GM12878 (cell line): ENCODE results near the gene TAPT1. TPM values are rescaled to one million over a fixed set of nuclear protein-coding genes. Genes with fewer than 3 reads are reported as not detected.

Experiments
- ATAC-seq: fragments of 200-7000 bp; cut with Tn5 transposase; 3 replicates; pipeline ENCODE4 v1.9.1; 2020; ENCODE audit warnings: mild to moderate bottlenecking, moderate library complexity
- BruUV-seq: library from RNA; stranded (reverse); fragments of 400-500 nt; replicated peaks from 2 replicates; lab custom pipeline; 2021; lab: Mats Ljungman, UMichigan
- CTCF ChIA-PET: fragments of 300-600 bp; sonication (Branson Sonifier 250); formaldehyde crosslinking; extraction: SDS; loops from one replicate; lab custom pipeline; 2021; ENCODE audit warnings: inconsistent platforms; lab: Yijun Ruan, JAX
- POLR2A ChIA-PET: fragments of 350-600 bp; formaldehyde crosslinking; extraction: SDS; loops from one replicate; lab custom pipeline; 2021; ENCODE audit warnings: inconsistent platforms; lab: Charles Lee
- RAD21 ChIA-PET: fragments of 300-600 bp; sonication (Branson Sonifier 250); formaldehyde crosslinking; loops from one replicate; lab custom pipeline; 2023; ENCODE audit warnings: antibody characterized with exemption; ENCODE audit not compliant: unreplicated experiment; lab: Charles Lee
- SMC1A ChIA-PET: fragments of 300-600 bp; sonication (Branson Sonifier 250); formaldehyde crosslinking; loops from one replicate; lab custom pipeline; 2023; ENCODE audit not compliant: unreplicated experiment, uncharacterized antibody; lab: Charles Lee
- DNase-seq: peaks from one replicate; pipeline ENCODE4 v3.0.0-alpha.2; 2011; ENCODE audit warnings: low read depth, low spot score
- FAIRE-seq: peaks from 3 replicates; lab custom pipeline; 2011; peaks lifted over from hg19 to GRCh38; lab: Jason Lieb, UNC
- H2AFZ ChIP-seq: 2 replicates; pipeline ENCODE4 v1.6.0; 2011; ENCODE audit warnings: low read depth, low read length, control low read depth; ENCODE audit not compliant: control insufficient read depth
- H3K27ac ChIP-seq: 2 replicates; pipeline ENCODE4 v1.5.1; 2011; ENCODE audit warnings: control low read depth; ENCODE audit not compliant: control insufficient read depth, insufficient read depth
- H3K27me3 ChIP-seq, 2 experiments: replicated peaks in 1 of 2; 2 replicates each; pipeline versions ENCODE4 v1.6.0 to v1.6.1; 2011; ENCODE audit warnings: low read length in 1 of 2; ENCODE audit not compliant: control insufficient read depth in 2 of 2, insufficient read depth in 2 of 2
- H3K36me3 ChIP-seq, 2 experiments: 2 replicates each; pipeline ENCODE4 v1.5.1; 2011; ENCODE audit warnings: low read length in 1 of 2; ENCODE audit not compliant: control insufficient read depth in 2 of 2, insufficient read depth in 2 of 2
- H3K4me1 ChIP-seq: 2 replicates; pipeline ENCODE4 v1.6.1; 2011; ENCODE audit warnings: mild to moderate bottlenecking, low read length, moderate library complexity, mixed read lengths; ENCODE audit not compliant: control insufficient read depth, insufficient read depth
- H3K4me2 ChIP-seq: 2 replicates; pipeline ENCODE4 v1.6.0; 2011; ENCODE audit warnings: control low read depth; ENCODE audit not compliant: control insufficient read depth, insufficient read depth
- H3K4me3 ChIP-seq: fragments of 200-600 bp; sonication (generic); 2 replicates; pipeline ENCODE4 v1.5.1; 2016
- H3K79me2 ChIP-seq: 2 replicates; pipeline ENCODE4 v1.6.0; 2011; ENCODE audit warnings: low read length; ENCODE audit not compliant: control insufficient read depth, insufficient read depth
- H3K9ac ChIP-seq: 2 replicates; pipeline ENCODE4 v1.8.0; 2011; ENCODE audit warnings: low read length, control low read depth, mixed read lengths; ENCODE audit not compliant: control insufficient read depth, insufficient read depth
- H3K9me3 ChIP-seq: replicated peaks from 3 replicates; pipeline ENCODE4 v1.5.1; 2011; ENCODE audit warnings: mild to moderate bottlenecking, low read length; ENCODE audit not compliant: control insufficient read depth, insufficient read depth
- H4K20me1 ChIP-seq: 2 replicates; pipeline ENCODE4 v1.6.0; 2011; ENCODE audit not compliant: control insufficient read depth, insufficient read depth
- ELK1 ChIP-seq: IDR thresholded peaks from 2 replicates; pipeline ENCODE4 v1.6.1; 2012; ENCODE audit warnings: low read depth, low read length, improper control_type of control experiment
- HDGF ChIP-seq: fragments of 450-650 bp; IDR thresholded peaks from 2 replicates; pipeline ENCODE4 v1.6.1; 2016; ENCODE audit warnings: antibody characterized with exemption
- PAX5 ChIP-seq: IDR thresholded peaks from 2 replicates; pipeline ENCODE4 v1.6.1; 2011; ENCODE audit warnings: low read depth, low read length, borderline replicate concordance
- PBX3 ChIP-seq: IDR thresholded peaks from 2 replicates; pipeline ENCODE4 v1.6.1; 2011; ENCODE audit warnings: mild to moderate bottlenecking, low read depth, low read length, moderate library complexity; ENCODE audit not compliant: insufficient replicate concordance
- SMAD5 ChIP-seq: IDR thresholded peaks from 2 replicates; pipeline ENCODE4 v1.6.1; 2016; ENCODE audit warnings: antibody characterized with exemption, low read depth
- SMARCA5 ChIP-seq: fragments of 450-650 bp; IDR thresholded peaks from 2 replicates; pipeline ENCODE4 v1.6.1; 2017; ENCODE audit warnings: mild to moderate bottlenecking
- SUPT20H ChIP-seq: IDR thresholded peaks from 2 replicates; pipeline ENCODE4 v1.6.1; 2011; ENCODE audit warnings: low read depth, mild to moderate bottlenecking, low read length, moderate library complexity, borderline replicate concordance; ENCODE audit not compliant: control insufficient read depth
- ZNF622 ChIP-seq: fragments of 450-650 bp; IDR thresholded peaks from 2 replicates; pipeline ENCODE4 v1.6.1; 2017; ENCODE audit warnings: mild to moderate bottlenecking, inconsistent platforms
- ZZZ3 ChIP-seq: IDR thresholded peaks from 2 replicates; pipeline ENCODE4 v1.6.1; 2011; ENCODE audit warnings: low read depth; ENCODE audit not compliant: control insufficient read depth, insufficient read length
- WGBS: methylation state at CpG from one replicate; pipeline ENCODE4 v1.1.6; 2016; ENCODE audit warnings: low lambda C conversion rate; ENCODE audit not compliant: insufficient replicate concordance, insufficient coverage; ENCODE audit errors: missing lambda C conversion rate; 5-methylcytosine and 5-hydroxymethylcytosine counted together
- in situ Hi-C: fragments of 300-500 bp; cut with MboI; formaldehyde crosslinking; loops from 9 replicates; pipeline ENCODE4 v1.14.3; 2018; ENCODE audit warnings: mixed read lengths
- intact Hi-C: fragments of 100-400 bp; cut with micrococcal nuclease; formaldehyde crosslinking; loops from one replicate; pipeline ENCODE4 v1.14.2; 2022; ENCODE audit not compliant: unreplicated experiment
- polyA plus RNA-seq, 11 experiments: library from polyadenylated mRNA; depleted of rRNA in 4 of 11; unstranded in 6 of 11; stranded (reverse) in 5 of 11; fragments of >200 nt; fragmentation: Nextera tagmentation in 4 of 11; fragmentation: Illumina TruSeq in 1 of 11; extraction: Ambion mirVana in 4 of 11; extraction: Trizol in 1 of 11; gene quantifications; 1 replicate in 1 of 11; 2 replicates in 10 of 11; pipeline versions ENCODE4 v1.2.1 to v1.2.3, GENCODE V29; 2011 to 2016; ENCODE audit warnings: inconsistent platforms in 2 of 11, missing spikeins in 2 of 11, low read depth in 1 of 11
- total RNA-seq, 4 experiments: library from RNA; depleted of rRNA in 3 of 4; stranded (reverse); fragments of >200 nt in 3 of 4; fragmentation: Illumina TruSeq in 1 of 4; extraction: Trizol in 1 of 4; gene quantifications; 2 replicates each; pipeline versions ENCODE4 v1.2.1 to v1.2.3, GENCODE V29; 2013 to 2021

TAPT1 gene
- total and polyA plus RNA-seq, 10 of the 15 experiments (the other 5 are each of a cell fraction or from before 2014, with no cell fraction given) = 0.91 to 23.3 (median 9.5) TPM

GRCh38 chr4:16259889-16260246 lies 33.6 kb upstream of the TAPT1 start:
- RAD21 ChIA-PET = no interaction called here
- Histone ChIP-seq H3K9ac (no peak overlapping the region), H3K4me3 (no peak overlapping the region), H2AFZ (no peak overlapping the region), H4K20me1 (no peaks in the 10 kb centered on the region), H3K4me1 (no peaks in the 10 kb centered on the region), H3K9me3 (no peaks in the 10 kb centered on the region), H3K36me3 (no peaks in the 10 kb centered on the region), H3K79me2 (no peaks in the 10 kb centered on the region), H3K27me3 (no peaks in the 10 kb centered on the region), H3K4me2 (no peak overlapping the region), H3K27ac (no peak overlapping the region)
- POLR2A ChIA-PET = no interaction called here
- BruUV-seq = no TSS peak
- WGBS = 62% methylated on average over 4 of the region's 4 CpGs
- no peak for TF ChIP-seq PBX3
- TF ChIP-seq ZZZ3 = no peak
- TF ChIP-seq HDGF = no peak
- no peak for TF ChIP-seq PAX5
- TF ChIP-seq SMAD5 = no peak
- TF ChIP-seq ELK1 = no peak
- no peak for TF ChIP-seq ZNF622
- TF ChIP-seq SMARCA5 = no peak
- TF ChIP-seq SUPT20H = no peak
- SMC1A ChIA-PET = interaction anchor here (0.6 to 1.0 kb wide), 3 partner anchors 9 to 61 kb away, joined by 3 read pairs; no protein-coding TSS in a partner anchor
- intact Hi-C loops (no loop called here), in situ Hi-C loops (no loop called here)
- ATAC-seq = no peak
- CTCF ChIA-PET = interaction anchor here (0.9 kb wide), 1 partner anchor 1212 kb away, joined by 3 read pairs; no protein-coding TSS in a partner anchor
- no peak for DNase-seq
- FAIRE-seq = no peak
